NOMO-1 treated with DMSO at 0.1 percent for 48 hours (cell line): ENCODE data around the gene CLIP2.
"Not testable (repeated sequence)": the region's sequence is repeated elsewhere in the genome, so short reads cannot be mapped to it uniquely, and the experiment has no call there.

Source experiments
- DNase-seq: peaks from one replicate; lab custom pipeline; 2025; ENCODE audit not compliant: unreplicated experiment; lab: John Stamatoyannopoulos, UW

Gene CLIP2

GRCh38 chr7:74325210-74325565 lies 36.0 kb downstream of the CLIP2 start:
- no peak for DNase-seq

- no peak for DNase-seq
Measured at GRCh38 chr7:74329225-74329624, 40.0 kb downstream of the CLIP2 start.

- no peak for DNase-seq
Measured at GRCh38 chr7:74332373-74333176, 43.4 kb downstream of the CLIP2 start.

- no peak for DNase-seq
Measured at GRCh38 chr7:74334030-74334429, 44.8 kb downstream of the CLIP2 start.

GRCh38 chr7:74337926-74338325 lies 48.7 kb downstream of the CLIP2 start:
- no peak for DNase-seq

- DNase-seq: no peak
Measured at GRCh38 chr7:74338366-74339108, 49.3 kb downstream of the CLIP2 start.

GRCh38 chr7:74339648-74340047 lies 50.4 kb downstream of the CLIP2 start:
- not testable (repeated sequence) for DNase-seq

GRCh38 chr7:74343281-74344131 lies 54.3 kb downstream of the CLIP2 start:
- DNase-seq: no peak

GRCh38 chr7:74344132-74344496 lies 54.9 kb downstream of the CLIP2 start:
- no peak for DNase-seq

- no peak for DNase-seq
Measured at GRCh38 chr7:74344786-74345185, 55.6 kb downstream of the CLIP2 start.

- DNase-seq: no peak
Measured at GRCh38 chr7:74345970-74346369, 56.8 kb downstream of the CLIP2 start.

- DNase-seq: no peak
Measured at GRCh38 chr7:74349621-74350020, 60.4 kb downstream of the CLIP2 start.

GRCh38 chr7:74350751-74351150 lies 61.5 kb downstream of the CLIP2 start:
- no peak for DNase-seq

GRCh38 chr7:74351836-74352235 lies 62.6 kb downstream of the CLIP2 start:
- DNase-seq: no peak

GRCh38 chr7:74352551-74353138 lies 63.4 kb downstream of the CLIP2 start:
- DNase-seq: not testable (repeated sequence)

- no peak for DNase-seq
Measured at GRCh38 chr7:74354009-74354408, 64.8 kb downstream of the CLIP2 start.

- no peak for DNase-seq
Measured at GRCh38 chr7:74355091-74355490, 65.9 kb downstream of the CLIP2 start.

GRCh38 chr7:74356589-74357315 lies 67.5 kb downstream of the CLIP2 start:
- no peak for DNase-seq

- no peak for DNase-seq
Measured at GRCh38 chr7:74360008-74360407, 70.8 kb downstream of the CLIP2 start.

GRCh38 chr7:74362266-74362665 lies 73.1 kb downstream of the CLIP2 start:
- DNase-seq: no peak

GRCh38 chr7:74364061-74364460 lies 74.9 kb downstream of the CLIP2 start:
- DNase-seq: no peak
